ENCODE results near the gene THRB. TPM values are rescaled to one million over a fixed set of nuclear protein-coding genes. Genes with fewer than 3 reads are reported as not detected.

Gene THRB
- total and polyA plus RNA-seq, 2 experiments from 2014 or later = 0.49 to 0.57 TPM

DNA sequence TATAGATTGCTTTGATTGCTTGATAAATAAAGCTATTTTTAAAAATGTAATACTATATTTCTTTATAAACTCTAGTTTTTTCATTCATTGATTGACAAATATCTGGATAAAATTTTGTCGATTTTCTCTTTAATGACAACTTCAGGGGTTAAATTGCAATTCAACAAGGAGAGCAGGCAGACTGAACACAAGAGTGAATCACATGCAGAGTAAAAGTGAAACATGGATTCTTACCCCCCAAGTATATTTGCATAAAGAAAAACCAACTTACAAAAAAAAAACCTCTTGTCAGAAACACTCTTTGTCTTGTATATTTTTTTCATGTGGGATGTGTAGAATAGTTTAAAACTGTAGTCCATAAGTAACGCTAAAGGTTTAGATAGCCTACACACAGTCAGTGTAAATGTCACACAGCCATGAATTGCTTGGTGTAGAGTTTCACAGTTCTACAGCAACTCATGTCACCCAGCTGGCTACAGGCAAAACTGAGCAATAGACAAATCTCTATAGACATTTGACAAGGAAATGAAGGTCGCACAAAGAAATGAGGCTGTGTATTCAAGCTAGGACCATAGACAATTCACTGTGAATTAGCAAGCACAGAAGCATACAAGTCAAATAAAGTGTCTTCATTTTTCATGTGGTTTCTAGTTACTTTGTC, 141.6 kb downstream of the THRB start:
- Histone ChIP-seq H3K27ac (no peak overlapping the region), H3K4me1 (ENCODE audit: low read depth) (no peaks in the 10 kb centered on the region), H3K4me3 (no peak overlapping the region), H3K9me3 (ENCODE audit: low read depth) (no peaks in the 10 kb centered on the region), H3K27me3 (no peaks in the 10 kb centered on the region), H3K36me3 (no peaks in the 10 kb centered on the region)
- TF ChIP-seq, protein P1, sequence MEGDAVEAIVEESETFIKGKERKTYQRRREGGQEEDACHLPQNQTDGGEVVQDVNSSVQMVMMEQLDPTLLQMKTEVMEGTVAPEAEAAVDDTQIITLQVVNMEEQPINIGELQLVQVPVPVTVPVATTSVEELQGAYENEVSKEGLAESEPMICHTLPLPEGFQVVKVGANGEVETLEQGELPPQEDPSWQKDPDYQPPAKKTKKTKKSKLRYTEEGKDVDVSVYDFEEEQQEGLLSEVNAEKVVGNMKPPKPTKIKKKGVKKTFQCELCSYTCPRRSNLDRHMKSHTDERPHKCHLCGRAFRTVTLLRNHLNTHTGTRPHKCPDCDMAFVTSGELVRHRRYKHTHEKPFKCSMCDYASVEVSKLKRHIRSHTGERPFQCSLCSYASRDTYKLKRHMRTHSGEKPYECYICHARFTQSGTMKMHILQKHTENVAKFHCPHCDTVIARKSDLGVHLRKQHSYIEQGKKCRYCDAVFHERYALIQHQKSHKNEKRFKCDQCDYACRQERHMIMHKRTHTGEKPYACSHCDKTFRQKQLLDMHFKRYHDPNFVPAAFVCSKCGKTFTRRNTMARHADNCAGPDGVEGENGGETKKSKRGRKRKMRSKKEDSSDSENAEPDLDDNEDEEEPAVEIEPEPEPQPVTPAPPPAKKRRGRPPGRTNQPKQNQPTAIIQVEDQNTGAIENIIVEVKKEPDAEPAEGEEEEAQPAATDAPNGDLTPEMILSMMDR (IDR thresholded peaks at IDR 0.05; ENCODE audit: low read depth, low read length) = no peak
- DNase-seq (ENCODE audit: low read depth in 1 of 2, low spot score in 1 of 2) = peak in 1 of 2 donors; percentile 27

DNA sequence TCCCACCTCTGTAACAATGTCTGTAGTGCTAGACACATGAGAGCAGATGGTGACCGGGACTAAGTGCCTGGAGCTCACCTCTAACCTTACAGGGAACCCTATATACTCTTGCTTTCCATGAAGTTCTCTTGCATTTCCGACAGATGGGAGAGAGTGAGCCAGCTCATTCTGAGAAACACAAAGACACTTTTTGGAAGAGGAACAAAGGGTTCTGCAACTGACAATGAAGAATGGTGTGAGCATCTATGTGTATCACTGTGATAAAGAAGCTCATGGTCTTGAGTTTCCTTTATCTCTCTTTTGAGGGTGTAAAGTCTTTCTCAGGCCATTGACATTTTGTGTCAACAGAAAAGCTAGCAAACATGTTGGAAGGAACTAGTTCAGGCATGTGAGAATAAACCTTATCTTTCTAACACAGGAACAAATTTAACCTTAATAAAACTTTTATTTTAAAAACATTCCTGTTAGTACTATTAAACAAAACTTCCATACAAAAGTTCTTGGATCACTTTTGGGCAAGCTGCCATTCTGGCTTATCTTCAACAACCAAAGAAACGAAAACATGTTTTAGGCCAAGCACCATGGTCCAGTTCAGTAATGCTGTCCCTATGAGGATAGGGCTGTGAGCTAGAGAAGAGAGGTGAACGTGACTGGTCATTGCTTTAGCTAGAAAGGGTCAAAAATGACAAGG, 142.7 kb downstream of the THRB start:
- no peaks in the 10 kb centered on the region for H3K27me3 ChIP-seq
- DNase-seq (ENCODE audit: low read depth in 1 of 2, low spot score in 1 of 2) = peak in 1 of 2 donors; percentile 80
- no peak overlapping the region for H3K4me3 ChIP-seq
- H3K9me3 ChIP-seq (ENCODE audit: low read depth) = no peaks in the 10 kb centered on the region
- no peak overlapping the region for H3K27ac ChIP-seq
- TF ChIP-seq, protein P1 (IDR thresholded peaks at IDR 0.05; ENCODE audit: low read depth, low read length) = no peak
- no peaks in the 10 kb centered on the region for H3K36me3 ChIP-seq
- H3K4me1 ChIP-seq (ENCODE audit: low read depth) = no peaks in the 10 kb centered on the region

DNA sequence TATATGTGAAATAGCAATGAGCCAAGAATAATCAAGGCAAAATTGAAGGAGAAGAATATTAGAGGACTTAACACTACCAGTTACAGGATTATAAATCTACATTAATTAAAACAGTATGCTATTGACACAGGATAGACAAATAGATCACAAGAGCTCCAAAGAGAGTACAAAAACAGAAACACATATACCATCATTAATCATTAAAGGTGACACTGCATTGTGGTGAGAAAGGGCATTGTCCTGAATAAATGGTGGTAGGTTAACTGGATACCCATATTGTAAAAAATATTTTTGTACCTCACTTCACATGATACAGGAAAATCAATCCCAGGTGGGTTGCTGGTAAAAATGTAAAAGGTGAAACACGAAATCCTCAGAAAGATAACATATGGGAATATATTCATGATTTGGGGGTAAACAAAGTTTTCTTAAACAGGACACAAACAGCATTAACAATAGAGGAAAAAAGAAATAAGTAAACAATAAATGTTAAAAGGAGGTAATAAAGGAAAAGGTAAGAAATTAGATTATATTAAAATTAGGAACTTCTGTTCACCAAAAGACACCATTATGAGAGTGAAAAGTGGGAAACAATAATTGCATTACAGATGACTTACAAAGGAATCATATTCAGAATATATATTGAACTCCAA, 145.2 kb downstream of the THRB start:
- no peaks in the 10 kb centered on the region for H3K4me1 ChIP-seq (ENCODE audit: low read depth)
- no peak overlapping the region for H3K27ac ChIP-seq
- H3K4me3 ChIP-seq = no peak overlapping the region
- H3K27me3 ChIP-seq = no peaks in the 10 kb centered on the region
- TF ChIP-seq, protein P1 (IDR thresholded peaks at IDR 0.05; ENCODE audit: low read depth, low read length) = no peak
- DNase-seq (ENCODE audit: low read depth in 1 of 2, low spot score in 1 of 2) = no peak
- H3K9me3 ChIP-seq (ENCODE audit: low read depth) = no peaks in the 10 kb centered on the region
- H3K36me3 ChIP-seq = no peaks in the 10 kb centered on the region

DNA sequence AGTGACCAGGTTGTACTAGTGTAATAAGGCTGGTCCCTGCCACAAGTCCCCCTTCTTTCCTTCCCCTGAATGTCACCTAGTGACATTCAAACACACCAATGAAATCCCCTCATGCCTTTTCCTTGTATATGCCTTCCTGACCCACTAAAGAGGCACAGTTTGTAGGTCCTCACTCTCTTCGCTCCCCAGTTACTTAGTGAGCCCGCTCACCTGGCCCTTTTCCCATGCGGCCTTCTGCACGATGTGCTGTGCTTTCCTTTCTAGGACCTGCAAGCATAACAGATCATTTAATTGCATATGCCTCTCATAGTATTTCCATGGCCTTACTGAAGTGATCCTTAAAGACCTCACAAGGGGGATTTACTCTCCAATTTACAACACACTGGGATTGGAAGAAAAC, 146.3 kb downstream of the THRB start:
- Histone ChIP-seq H3K27me3 (no peaks in the 10 kb centered on the region), H3K4me3 (no peak overlapping the region), H3K9me3 (ENCODE audit: low read depth) (no peaks in the 10 kb centered on the region), H3K4me1 (ENCODE audit: low read depth) (no peaks in the 10 kb centered on the region), H3K27ac (no peak overlapping the region), H3K36me3 (no peaks in the 10 kb centered on the region)
- DNase-seq (ENCODE audit: low read depth in 1 of 2, low spot score in 1 of 2) = no peak
- TF ChIP-seq, protein P1 (IDR thresholded peaks at IDR 0.05; ENCODE audit: low read depth, low read length) = no peak

DNA sequence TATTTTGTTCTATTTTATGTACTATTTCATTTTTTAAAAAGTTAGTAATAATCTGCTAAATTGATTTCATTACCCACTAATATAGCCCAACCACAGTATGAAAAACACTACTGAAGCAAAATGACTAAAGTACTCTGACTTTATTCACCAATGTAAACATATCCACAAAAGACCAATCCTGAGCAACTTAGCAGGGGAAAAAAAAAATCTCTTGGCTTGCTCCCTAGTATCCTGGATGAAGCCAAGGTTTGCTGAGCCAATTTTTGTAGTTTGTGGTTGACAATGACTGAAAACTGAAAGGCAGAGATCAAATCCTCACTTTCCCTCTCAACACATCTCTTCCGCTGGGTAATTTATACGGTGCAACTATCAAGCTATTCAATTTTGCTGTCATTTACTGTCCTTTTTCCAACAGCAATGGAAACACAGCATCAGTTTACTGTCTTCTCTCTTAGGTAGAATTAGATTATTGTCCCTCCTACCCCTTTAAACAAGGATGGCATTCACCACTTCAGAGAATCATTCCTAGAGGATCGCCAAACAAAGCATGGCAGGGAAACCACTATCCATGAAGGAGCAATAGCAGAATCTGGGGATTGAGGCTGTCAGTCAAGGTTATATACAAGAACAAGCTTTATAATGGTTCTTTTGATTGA, 149.7 kb downstream of the THRB start:
- Histone ChIP-seq H3K27me3 (no peaks in the 10 kb centered on the region), H3K9me3 (ENCODE audit: low read depth) (no peaks in the 10 kb centered on the region), H3K4me3 (no peak overlapping the region), H3K4me1 (ENCODE audit: low read depth) (no peaks in the 10 kb centered on the region), H3K27ac (no peak overlapping the region), H3K36me3 (no peaks in the 10 kb centered on the region)
- peak in 1 of 2 donors; percentile 52 for DNase-seq (ENCODE audit: low read depth in 1 of 2, low spot score in 1 of 2)
- TF ChIP-seq, protein P1 (IDR thresholded peaks at IDR 0.05; ENCODE audit: low read depth, low read length) = no peak
